GM12878 (cell line): Measurements from ENCODE around the gene GABBR2. TPM values are rescaled to one million over a fixed set of nuclear protein-coding genes. Genes with fewer than 3 reads are reported as not detected.

ENCODE experiments used
- ATAC-seq: fragments of 200-7000 bp; cut with Tn5 transposase; 3 replicates; pipeline ENCODE4 v1.9.1; 2020; ENCODE audit warnings: mild to moderate bottlenecking, moderate library complexity
- BruUV-seq: library from RNA; stranded (reverse); fragments of 400-500 nt; replicated peaks from 2 replicates; lab custom pipeline; 2021; lab: Mats Ljungman, UMichigan
- CTCF ChIA-PET: fragments of 300-600 bp; sonication (Branson Sonifier 250); formaldehyde crosslinking; extraction: SDS; loops from one replicate; lab custom pipeline; 2021; ENCODE audit warnings: inconsistent platforms; lab: Yijun Ruan, JAX
- POLR2A ChIA-PET: fragments of 350-600 bp; formaldehyde crosslinking; extraction: SDS; loops from one replicate; lab custom pipeline; 2021; ENCODE audit warnings: inconsistent platforms; lab: Charles Lee
- RAD21 ChIA-PET: fragments of 300-600 bp; sonication (Branson Sonifier 250); formaldehyde crosslinking; loops from one replicate; lab custom pipeline; 2023; ENCODE audit warnings: antibody characterized with exemption; ENCODE audit not compliant: unreplicated experiment; lab: Charles Lee
- SMC1A ChIA-PET: fragments of 300-600 bp; sonication (Branson Sonifier 250); formaldehyde crosslinking; loops from one replicate; lab custom pipeline; 2023; ENCODE audit not compliant: unreplicated experiment, uncharacterized antibody; lab: Charles Lee
- DNase-seq: peaks from one replicate; pipeline ENCODE4 v3.0.0-alpha.2; 2011; ENCODE audit warnings: low read depth, low spot score
- FAIRE-seq: peaks from 3 replicates; lab custom pipeline; 2011; peaks lifted over from hg19 to GRCh38; lab: Jason Lieb, UNC
- H2AFZ ChIP-seq: 2 replicates; pipeline ENCODE4 v1.6.0; 2011; ENCODE audit warnings: low read depth, low read length, control low read depth; ENCODE audit not compliant: control insufficient read depth
- H3K27ac ChIP-seq: 2 replicates; pipeline ENCODE4 v1.5.1; 2011; ENCODE audit warnings: control low read depth; ENCODE audit not compliant: control insufficient read depth, insufficient read depth
- H3K27me3 ChIP-seq, 2 experiments: replicated peaks in 1 of 2; 2 replicates each; pipeline versions ENCODE4 v1.6.0 to v1.6.1; 2011; ENCODE audit warnings: low read length in 1 of 2; ENCODE audit not compliant: control insufficient read depth in 2 of 2, insufficient read depth in 2 of 2
- H3K36me3 ChIP-seq, 2 experiments: 2 replicates each; pipeline ENCODE4 v1.5.1; 2011; ENCODE audit warnings: low read length in 1 of 2; ENCODE audit not compliant: control insufficient read depth in 2 of 2, insufficient read depth in 2 of 2
- H3K4me1 ChIP-seq: 2 replicates; pipeline ENCODE4 v1.6.1; 2011; ENCODE audit warnings: mild to moderate bottlenecking, low read length, moderate library complexity, mixed read lengths; ENCODE audit not compliant: control insufficient read depth, insufficient read depth
- H3K4me2 ChIP-seq: 2 replicates; pipeline ENCODE4 v1.6.0; 2011; ENCODE audit warnings: control low read depth; ENCODE audit not compliant: control insufficient read depth, insufficient read depth
- H3K4me3 ChIP-seq: fragments of 200-600 bp; sonication (generic); 2 replicates; pipeline ENCODE4 v1.5.1; 2016
- H3K79me2 ChIP-seq: 2 replicates; pipeline ENCODE4 v1.6.0; 2011; ENCODE audit warnings: low read length; ENCODE audit not compliant: control insufficient read depth, insufficient read depth
- H3K9ac ChIP-seq: 2 replicates; pipeline ENCODE4 v1.8.0; 2011; ENCODE audit warnings: low read length, control low read depth, mixed read lengths; ENCODE audit not compliant: control insufficient read depth, insufficient read depth
- H3K9me3 ChIP-seq: replicated peaks from 3 replicates; pipeline ENCODE4 v1.5.1; 2011; ENCODE audit warnings: mild to moderate bottlenecking, low read length; ENCODE audit not compliant: control insufficient read depth, insufficient read depth
- H4K20me1 ChIP-seq: 2 replicates; pipeline ENCODE4 v1.6.0; 2011; ENCODE audit not compliant: control insufficient read depth, insufficient read depth
- CHD4 ChIP-seq: fragments of 200-600 bp; sonication (generic); IDR thresholded peaks from 2 replicates; pipeline ENCODE4 v1.6.1; 2016; ENCODE audit warnings: mild to moderate bottlenecking
- EP300 ChIP-seq, 2 experiments: fragments of 150-350 bp in 1 of 2; IDR thresholded peaks; 2 replicates each; pipeline ENCODE4 v1.6.1; 2011 to 2012; ENCODE audit warnings: low read depth in 2 of 2, low read length in 2 of 2, borderline replicate concordance in 1 of 2, improper control_type of control experiment in 1 of 2, inconsistent platforms in 1 of 2; ENCODE audit not compliant: control insufficient read depth in 1 of 2
- HDAC2 ChIP-seq: fragments of 200-600 bp; sonication (generic); IDR thresholded peaks from 2 replicates; pipeline ENCODE4 v1.6.1; 2017
- KAT2A ChIP-seq: conservative IDR thresholded peaks from 2 replicates; pipeline ENCODE4 v1.6.1; 2011; ENCODE audit warnings: low read depth, low read length; ENCODE audit not compliant: control insufficient read depth
- KLF5 ChIP-seq: fragments of 450-650 bp; IDR thresholded peaks from 2 replicates; pipeline ENCODE4 v1.6.1; 2014; ENCODE audit warnings: mild to moderate bottlenecking; ENCODE audit not compliant: partially characterized antibody
- MXI1 ChIP-seq: fragments of 150-350 bp; IDR thresholded peaks from 2 replicates; pipeline ENCODE4 v1.6.1; 2011; ENCODE audit warnings: low read depth, mild to moderate bottlenecking, inconsistent platforms, low read length, improper control_type of control experiment
- MYB ChIP-seq: fragments of 150-350 bp; IDR thresholded peaks from 2 replicates; pipeline ENCODE4 v1.6.1; 2014; ENCODE audit warnings: mild to moderate bottlenecking, low read depth, low read length, borderline replicate concordance
- PML ChIP-seq: IDR thresholded peaks from 2 replicates; pipeline ENCODE4 v1.6.1; 2012; ENCODE audit warnings: low read length, inconsistent platforms
- TCF7 ChIP-seq: IDR thresholded peaks from 2 replicates; pipeline ENCODE4 v1.6.1; 2014; ENCODE audit warnings: antibody characterized with exemption, borderline replicate concordance
- ZNF274 ChIP-seq: IDR thresholded peaks from one replicate; pipeline ENCODE4 v1.8.0; 2011; ENCODE audit not compliant: insufficient read length, insufficient read depth
- ZNF622 ChIP-seq: fragments of 450-650 bp; IDR thresholded peaks from 2 replicates; pipeline ENCODE4 v1.6.1; 2017; ENCODE audit warnings: mild to moderate bottlenecking, inconsistent platforms
- in situ Hi-C: fragments of 300-500 bp; cut with MboI; formaldehyde crosslinking; loops from 9 replicates; pipeline ENCODE4 v1.14.3; 2018; ENCODE audit warnings: mixed read lengths
- intact Hi-C: fragments of 100-400 bp; cut with micrococcal nuclease; formaldehyde crosslinking; loops from one replicate; pipeline ENCODE4 v1.14.2; 2022; ENCODE audit not compliant: unreplicated experiment
- polyA plus RNA-seq, 11 experiments: library from polyadenylated mRNA; depleted of rRNA in 4 of 11; unstranded in 6 of 11; stranded (reverse) in 5 of 11; fragments of >200 nt; fragmentation: Nextera tagmentation in 4 of 11; fragmentation: Illumina TruSeq in 1 of 11; extraction: Ambion mirVana in 4 of 11; extraction: Trizol in 1 of 11; gene quantifications; 1 replicate in 1 of 11; 2 replicates in 10 of 11; pipeline versions ENCODE4 v1.2.1 to v1.2.3, GENCODE V29; 2011 to 2016; ENCODE audit warnings: inconsistent platforms in 2 of 11, missing spikeins in 2 of 11, low read depth in 1 of 11
- total RNA-seq, 4 experiments: library from RNA; depleted of rRNA in 3 of 4; stranded (reverse); fragments of >200 nt in 3 of 4; fragmentation: Illumina TruSeq in 1 of 4; extraction: Trizol in 1 of 4; gene quantifications; 2 replicates each; pipeline versions ENCODE4 v1.2.1 to v1.2.3, GENCODE V29; 2013 to 2021
- TF ChIP-seq, protein P1 (sequence below): fragments of 450-650 bp; IDR thresholded peaks from 2 replicates; pipeline ENCODE4 v1.6.1; 2018; ENCODE audit warnings: mild to moderate bottlenecking, low read depth, moderate library complexity; ENCODE audit not compliant: partially characterized antibody
- TF ChIP-seq, protein P2 (sequence below): IDR thresholded peaks from 2 replicates; pipeline ENCODE4 v1.6.1; 2011; ENCODE audit warnings: low read depth, low read length, improper control_type of control experiment, borderline replicate concordance
- TF ChIP-seq, protein P3 (sequence below): fragments of 450-650 bp; IDR thresholded peaks from 2 replicates; pipeline ENCODE4 v1.6.1; 2017; ENCODE audit warnings: mild to moderate bottlenecking, low read depth, inconsistent platforms; ENCODE audit not compliant: poor library complexity, severe bottlenecking
- TF ChIP-seq, protein P4 (sequence below): fragments of 150-350 bp; IDR thresholded peaks from 2 replicates; pipeline ENCODE4 v1.6.1; 2014; ENCODE audit warnings: mild to moderate bottlenecking, low read depth, low read length
- TF ChIP-seq, protein P5 (sequence below): fragments of 450-650 bp; IDR thresholded peaks from 2 replicates; pipeline ENCODE4 v1.6.1; 2014; ENCODE audit warnings: mild to moderate bottlenecking

Gene GABBR2
- total and polyA plus RNA-seq, 10 of the 15 experiments (the other 5 are each of a cell fraction or from before 2014, with no cell fraction given), result 0.02 to 2.2 (median 0.06) TPM; not detected in 2

DNA sequence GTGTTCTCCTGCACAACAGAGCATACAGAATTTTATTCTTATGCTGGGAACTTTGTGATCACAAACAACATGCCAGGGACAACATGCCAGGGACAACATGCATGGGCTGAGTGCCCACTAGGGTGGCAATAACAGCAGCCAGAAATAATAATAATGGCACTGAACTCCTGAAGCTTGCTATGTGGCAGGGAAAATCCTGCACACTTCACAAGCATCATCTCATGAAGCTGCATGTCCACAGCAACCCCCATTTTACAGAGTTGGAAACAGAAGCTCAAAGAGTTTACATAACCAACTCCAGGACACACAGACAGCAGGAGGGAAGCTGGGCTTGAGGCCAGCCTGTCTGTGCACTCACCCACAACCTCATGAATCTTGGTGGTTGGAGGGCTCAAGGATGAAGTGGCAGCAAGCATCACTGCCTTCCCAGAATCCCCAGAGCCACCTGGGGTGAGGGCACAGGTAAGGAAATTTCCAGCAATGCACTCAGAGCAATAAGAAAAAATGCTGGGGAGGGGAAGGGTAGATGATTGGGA lies 111.4 kb downstream of the GABBR2 start:
- POLR2A ChIA-PET, result no interaction called here
- intact Hi-C loops (no loop called here), in situ Hi-C loops (no loop called here)
- CTCF ChIA-PET, result no interaction called here
- Histone ChIP-seq H3K27me3 (peaks cover 0 to 3% of the 10 kb centered on the region in 2 experiments; a peak in 1 of 4 replicates), H3K9ac (no peak overlapping the region), H3K27ac (no peak overlapping the region), H4K20me1 (no peaks in the 10 kb centered on the region), H3K4me1 (no peaks in the 10 kb centered on the region), H3K4me3 (no peak overlapping the region), H2AFZ (no peak overlapping the region), H3K4me2 (no peak overlapping the region), H3K36me3 (no peaks in the 10 kb centered on the region), H3K79me2 (no peaks in the 10 kb centered on the region), H3K9me3 (no peaks in the 10 kb centered on the region)
- DNase-seq, result no peak
- BruUV-seq, result no TSS peak
- RAD21 ChIA-PET, result no interaction called here
- ATAC-seq, result no peak
- SMC1A ChIA-PET, result no interaction called here
- no peak for FAIRE-seq
- TF ChIP-seq HDAC2 (no peak), ZNF622 (no peak), MYB (no peak), ZNF274 (no peak), KAT2A (no peak), EP300 (IDR thresholded peaks at IDR 0.05; ENCODE audit: borderline replicate concordance in 1 of 2, control insufficient read depth in 1 of 2, low read depth in 2 of 2, low read length in 2 of 2) (no peak), PML (no peak), CHD4 (no peak), TCF7 (no peak), MXI1 (no peak), KLF5 (no peak)
- TF ChIP-seq, protein P1, sequence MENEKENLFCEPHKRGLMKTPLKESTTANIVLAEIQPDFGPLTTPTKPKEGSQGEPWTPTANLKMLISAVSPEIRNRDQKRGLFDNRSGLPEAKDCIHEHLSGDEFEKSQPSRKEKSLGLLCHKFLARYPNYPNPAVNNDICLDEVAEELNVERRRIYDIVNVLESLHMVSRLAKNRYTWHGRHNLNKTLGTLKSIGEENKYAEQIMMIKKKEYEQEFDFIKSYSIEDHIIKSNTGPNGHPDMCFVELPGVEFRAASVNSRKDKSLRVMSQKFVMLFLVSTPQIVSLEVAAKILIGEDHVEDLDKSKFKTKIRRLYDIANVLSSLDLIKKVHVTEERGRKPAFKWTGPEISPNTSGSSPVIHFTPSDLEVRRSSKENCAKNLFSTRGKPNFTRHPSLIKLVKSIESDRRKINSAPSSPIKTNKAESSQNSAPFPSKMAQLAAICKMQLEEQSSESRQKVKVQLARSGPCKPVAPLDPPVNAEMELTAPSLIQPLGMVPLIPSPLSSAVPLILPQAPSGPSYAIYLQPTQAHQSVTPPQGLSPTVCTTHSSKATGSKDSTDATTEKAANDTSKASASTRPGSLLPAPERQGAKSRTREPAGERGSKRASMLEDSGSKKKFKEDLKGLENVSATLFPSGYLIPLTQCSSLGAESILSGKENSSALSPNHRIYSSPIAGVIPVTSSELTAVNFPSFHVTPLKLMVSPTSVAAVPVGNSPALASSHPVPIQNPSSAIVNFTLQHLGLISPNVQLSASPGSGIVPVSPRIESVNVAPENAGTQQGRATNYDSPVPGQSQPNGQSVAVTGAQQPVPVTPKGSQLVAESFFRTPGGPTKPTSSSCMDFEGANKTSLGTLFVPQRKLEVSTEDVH, result no peak
- TF ChIP-seq, protein P2, sequence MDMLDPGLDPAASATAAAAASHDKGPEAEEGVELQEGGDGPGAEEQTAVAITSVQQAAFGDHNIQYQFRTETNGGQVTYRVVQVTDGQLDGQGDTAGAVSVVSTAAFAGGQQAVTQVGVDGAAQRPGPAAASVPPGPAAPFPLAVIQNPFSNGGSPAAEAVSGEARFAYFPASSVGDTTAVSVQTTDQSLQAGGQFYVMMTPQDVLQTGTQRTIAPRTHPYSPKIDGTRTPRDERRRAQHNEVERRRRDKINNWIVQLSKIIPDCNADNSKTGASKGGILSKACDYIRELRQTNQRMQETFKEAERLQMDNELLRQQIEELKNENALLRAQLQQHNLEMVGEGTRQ, result no peak
- TF ChIP-seq, protein P3, sequence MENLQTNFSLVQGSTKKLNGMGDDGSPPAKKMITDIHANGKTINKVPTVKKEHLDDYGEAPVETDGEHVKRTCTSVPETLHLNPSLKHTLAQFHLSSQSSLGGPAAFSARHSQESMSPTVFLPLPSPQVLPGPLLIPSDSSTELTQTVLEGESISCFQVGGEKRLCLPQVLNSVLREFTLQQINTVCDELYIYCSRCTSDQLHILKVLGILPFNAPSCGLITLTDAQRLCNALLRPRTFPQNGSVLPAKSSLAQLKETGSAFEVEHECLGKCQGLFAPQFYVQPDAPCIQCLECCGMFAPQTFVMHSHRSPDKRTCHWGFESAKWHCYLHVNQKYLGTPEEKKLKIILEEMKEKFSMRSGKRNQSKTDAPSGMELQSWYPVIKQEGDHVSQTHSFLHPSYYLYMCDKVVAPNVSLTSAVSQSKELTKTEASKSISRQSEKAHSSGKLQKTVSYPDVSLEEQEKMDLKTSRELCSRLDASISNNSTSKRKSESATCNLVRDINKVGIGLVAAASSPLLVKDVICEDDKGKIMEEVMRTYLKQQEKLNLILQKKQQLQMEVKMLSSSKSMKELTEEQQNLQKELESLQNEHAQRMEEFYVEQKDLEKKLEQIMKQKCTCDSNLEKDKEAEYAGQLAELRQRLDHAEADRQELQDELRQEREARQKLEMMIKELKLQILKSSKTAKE, result no peak
- TF ChIP-seq, protein P4, sequence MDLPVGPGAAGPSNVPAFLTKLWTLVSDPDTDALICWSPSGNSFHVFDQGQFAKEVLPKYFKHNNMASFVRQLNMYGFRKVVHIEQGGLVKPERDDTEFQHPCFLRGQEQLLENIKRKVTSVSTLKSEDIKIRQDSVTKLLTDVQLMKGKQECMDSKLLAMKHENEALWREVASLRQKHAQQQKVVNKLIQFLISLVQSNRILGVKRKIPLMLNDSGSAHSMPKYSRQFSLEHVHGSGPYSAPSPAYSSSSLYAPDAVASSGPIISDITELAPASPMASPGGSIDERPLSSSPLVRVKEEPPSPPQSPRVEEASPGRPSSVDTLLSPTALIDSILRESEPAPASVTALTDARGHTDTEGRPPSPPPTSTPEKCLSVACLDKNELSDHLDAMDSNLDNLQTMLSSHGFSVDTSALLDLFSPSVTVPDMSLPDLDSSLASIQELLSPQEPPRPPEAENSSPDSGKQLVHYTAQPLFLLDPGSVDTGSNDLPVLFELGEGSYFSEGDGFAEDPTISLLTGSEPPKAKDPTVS, result no peak
- TF ChIP-seq, protein P5, sequence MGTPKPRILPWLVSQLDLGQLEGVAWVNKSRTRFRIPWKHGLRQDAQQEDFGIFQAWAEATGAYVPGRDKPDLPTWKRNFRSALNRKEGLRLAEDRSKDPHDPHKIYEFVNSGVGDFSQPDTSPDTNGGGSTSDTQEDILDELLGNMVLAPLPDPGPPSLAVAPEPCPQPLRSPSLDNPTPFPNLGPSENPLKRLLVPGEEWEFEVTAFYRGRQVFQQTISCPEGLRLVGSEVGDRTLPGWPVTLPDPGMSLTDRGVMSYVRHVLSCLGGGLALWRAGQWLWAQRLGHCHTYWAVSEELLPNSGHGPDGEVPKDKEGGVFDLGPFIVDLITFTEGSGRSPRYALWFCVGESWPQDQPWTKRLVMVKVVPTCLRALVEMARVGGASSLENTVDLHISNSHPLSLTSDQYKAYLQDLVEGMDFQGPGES, result no peak
